GM12878 (cell line): Measurements from ENCODE around the gene DAD1. TPM values are rescaled to one million over a fixed set of nuclear protein-coding genes. Genes with fewer than 3 reads are reported as not detected.
A peak's percentile ranks its signal among the peaks of the same experiment; 100 is the strongest.

Source experiments
- CEBPZ ChIP-seq: fragments of 150-350 bp; IDR thresholded peaks from 2 replicates; pipeline ENCODE4 v1.6.1; 2016; ENCODE audit warnings: low read depth, low read length
- E2F4 ChIP-seq: IDR thresholded peaks from 2 replicates; pipeline ENCODE4 v1.6.1; 2012; ENCODE audit warnings: low read depth, low read length, improper control_type of control experiment
- IKZF2 ChIP-seq, 2 experiments: fragments of 450-650 bp; IDR thresholded peaks; 2 replicates each; pipeline ENCODE4 v1.6.1; 2017; ENCODE audit warnings: mild to moderate bottlenecking in 2 of 2, moderate library complexity in 2 of 2
- LARP7 ChIP-seq: fragments of 450-650 bp; IDR thresholded peaks from 2 replicates; pipeline ENCODE4 v1.6.1; 2017; ENCODE audit warnings: mild to moderate bottlenecking
- NFYB ChIP-seq: IDR thresholded peaks from 2 replicates; pipeline ENCODE4 v1.6.1; 2011; ENCODE audit warnings: low read depth, mild to moderate bottlenecking, low read length, improper control_type of control experiment, moderate library complexity; ENCODE audit not compliant: insufficient read depth
- RAD51 ChIP-seq: fragments of 450-650 bp; IDR thresholded peaks from 2 replicates; pipeline ENCODE4 v1.6.1; 2016; ENCODE audit warnings: moderate library complexity, mild to moderate bottlenecking, inconsistent platforms
- RCOR1 ChIP-seq: conservative IDR thresholded peaks from 2 replicates; pipeline ENCODE4 v1.6.1; 2012; ENCODE audit warnings: low read depth, low read length, improper control_type of control experiment
- SMAD5 ChIP-seq: IDR thresholded peaks from 2 replicates; pipeline ENCODE4 v1.6.1; 2016; ENCODE audit warnings: antibody characterized with exemption, low read depth
- SUZ12 ChIP-seq: fragments of 200-600 bp; sonication (generic); IDR thresholded peaks from one replicate; pipeline ENCODE4 v1.6.1; 2018; ENCODE audit warnings: antibody characterized with exemption, mild to moderate bottlenecking; ENCODE audit not compliant: unreplicated experiment
- USF1 ChIP-seq: IDR thresholded peaks from 2 replicates; pipeline ENCODE4 v1.6.1; 2011; ENCODE audit warnings: borderline replicate concordance, low read depth, mild to moderate bottlenecking, moderate library complexity, mixed read lengths, low read length; ENCODE audit not compliant: insufficient read depth; ENCODE audit errors: extremely low read length
- ZBED1 ChIP-seq: IDR thresholded peaks from 2 replicates; pipeline ENCODE4 v1.6.1; 2016; ENCODE audit warnings: borderline replicate concordance
- ZNF217 ChIP-seq: fragments of 450-650 bp; IDR thresholded peaks from 2 replicates; pipeline ENCODE4 v1.6.1; 2017; ENCODE audit warnings: antibody characterized with exemption, mild to moderate bottlenecking
- ZNF384 ChIP-seq: IDR thresholded peaks from 2 replicates; pipeline ENCODE4 v1.6.1; 2012; ENCODE audit warnings: low read depth, mild to moderate bottlenecking, low read length, improper control_type of control experiment, borderline replicate concordance
- polyA plus RNA-seq, 11 experiments: library from polyadenylated mRNA; depleted of rRNA in 4 of 11; unstranded in 6 of 11; stranded (reverse) in 5 of 11; fragments of >200 nt; fragmentation: Nextera tagmentation in 4 of 11; fragmentation: Illumina TruSeq in 1 of 11; extraction: Ambion mirVana in 4 of 11; extraction: Trizol in 1 of 11; gene quantifications; 1 replicate in 1 of 11; 2 replicates in 10 of 11; pipeline versions ENCODE4 v1.2.1 to v1.2.3, GENCODE V29; 2011 to 2016; ENCODE audit warnings: inconsistent platforms in 2 of 11, missing spikeins in 2 of 11, low read depth in 1 of 11
- total RNA-seq, 4 experiments: library from RNA; depleted of rRNA in 3 of 4; stranded (reverse); fragments of >200 nt in 3 of 4; fragmentation: Illumina TruSeq in 1 of 4; extraction: Trizol in 1 of 4; gene quantifications; 2 replicates each; pipeline versions ENCODE4 v1.2.1 to v1.2.3, GENCODE V29; 2013 to 2021
- TF ChIP-seq, protein P1 (sequence below): IDR thresholded peaks from 2 replicates; pipeline ENCODE4 v1.6.1; 2011; ENCODE audit warnings: borderline replicate concordance, low read depth, mild to moderate bottlenecking, moderate library complexity, low read length; ENCODE audit not compliant: insufficient read depth, poor library complexity, severe bottlenecking
- TF ChIP-seq, protein P2 (sequence below): fragments of 450-650 bp; IDR thresholded peaks from 2 replicates; pipeline ENCODE4 v1.6.1; 2018; ENCODE audit warnings: borderline replicate concordance, mild to moderate bottlenecking; ENCODE audit not compliant: partially characterized antibody

Gene DAD1
- total and polyA plus RNA-seq, 10 of the 15 experiments (the other 5 are each of a cell fraction or from before 2014, with no cell fraction given) = 161 to 920 (median 319) TPM

GRCh38 chr14:22561661-22562579 is 27.1 kb downstream of the DAD1 start (continued):
- TF ChIP-seq, protein P1, sequence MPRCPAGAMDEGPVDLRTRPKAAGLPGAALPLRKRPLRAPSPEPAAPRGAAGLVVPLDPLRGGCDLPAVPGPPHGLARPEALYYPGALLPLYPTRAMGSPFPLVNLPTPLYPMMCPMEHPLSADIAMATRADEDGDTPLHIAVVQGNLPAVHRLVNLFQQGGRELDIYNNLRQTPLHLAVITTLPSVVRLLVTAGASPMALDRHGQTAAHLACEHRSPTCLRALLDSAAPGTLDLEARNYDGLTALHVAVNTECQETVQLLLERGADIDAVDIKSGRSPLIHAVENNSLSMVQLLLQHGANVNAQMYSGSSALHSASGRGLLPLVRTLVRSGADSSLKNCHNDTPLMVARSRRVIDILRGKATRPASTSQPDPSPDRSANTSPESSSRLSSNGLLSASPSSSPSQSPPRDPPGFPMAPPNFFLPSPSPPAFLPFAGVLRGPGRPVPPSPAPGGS = peak; percentile 96
- TF ChIP-seq NFYB = no peak
- TF ChIP-seq ZBED1 = peak; percentile 79; the same call in 1 of the 2 replicates
- TF ChIP-seq RAD51 = no peak
- TF ChIP-seq, protein P2, sequence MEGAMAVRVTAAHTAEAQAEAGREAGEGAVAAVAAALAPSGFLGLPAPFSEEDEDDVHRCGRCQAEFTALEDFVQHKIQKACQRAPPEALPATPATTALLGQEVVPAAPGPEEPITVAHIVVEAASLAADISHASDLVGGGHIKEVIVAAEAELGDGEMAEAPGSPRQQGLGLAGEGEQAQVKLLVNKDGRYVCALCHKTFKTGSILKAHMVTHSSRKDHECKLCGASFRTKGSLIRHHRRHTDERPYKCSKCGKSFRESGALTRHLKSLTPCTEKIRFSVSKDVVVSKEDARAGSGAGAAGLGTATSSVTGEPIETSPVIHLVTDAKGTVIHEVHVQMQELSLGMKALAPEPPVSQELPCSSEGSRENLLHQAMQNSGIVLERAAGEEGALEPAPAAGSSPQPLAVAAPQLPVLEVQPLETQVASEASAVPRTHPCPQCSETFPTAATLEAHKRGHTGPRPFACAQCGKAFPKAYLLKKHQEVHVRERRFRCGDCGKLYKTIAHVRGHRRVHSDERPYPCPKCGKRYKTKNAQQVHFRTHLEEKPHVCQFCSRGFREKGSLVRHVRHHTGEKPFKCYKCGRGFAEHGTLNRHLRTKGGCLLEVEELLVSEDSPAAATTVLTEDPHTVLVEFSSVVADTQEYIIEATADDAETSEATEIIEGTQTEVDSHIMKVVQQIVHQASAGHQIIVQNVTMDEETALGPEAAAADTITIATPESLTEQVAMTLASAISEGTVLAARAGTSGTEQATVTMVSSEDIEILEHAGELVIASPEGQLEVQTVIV = no peak
- no peak for TF ChIP-seq SUZ12
- TF ChIP-seq E2F4 = no peak
- no peak for TF ChIP-seq RCOR1
- peak; percentile 95 to 98 for TF ChIP-seq IKZF2 (IDR thresholded peaks at IDR 0.05)
- TF ChIP-seq ZNF384 = 0 out of 2 replicates have a peak, but pooled peaks have one; percentile 27
- no peak for TF ChIP-seq USF1
- no peak for TF ChIP-seq LARP7
- no peak for TF ChIP-seq ZNF217
- TF ChIP-seq SMAD5 = no peak; the same call in none of the 2 replicates
- no peak for TF ChIP-seq CEBPZ
